Activated T-helper 1 cell treated with Interleukin-2 at 50 U/mL for 16 hours (primary cell): ENCODE measurements around the gene CACNA1E.

Experiments used
- DNase-seq: peaks from one replicate; pipeline ENCODE4 v3.0.0-alpha.2; 2020; ENCODE audit warnings: low read depth

The CACNA1E gene

GRCh38 chr1:181587870-181588438 lies 104.6 kb downstream of the CACNA1E start:
- no peak for DNase-seq

GRCh38 chr1:181588631-181589030 lies 105.3 kb downstream of the CACNA1E start:
- DNase-seq, result no peak

DNA sequence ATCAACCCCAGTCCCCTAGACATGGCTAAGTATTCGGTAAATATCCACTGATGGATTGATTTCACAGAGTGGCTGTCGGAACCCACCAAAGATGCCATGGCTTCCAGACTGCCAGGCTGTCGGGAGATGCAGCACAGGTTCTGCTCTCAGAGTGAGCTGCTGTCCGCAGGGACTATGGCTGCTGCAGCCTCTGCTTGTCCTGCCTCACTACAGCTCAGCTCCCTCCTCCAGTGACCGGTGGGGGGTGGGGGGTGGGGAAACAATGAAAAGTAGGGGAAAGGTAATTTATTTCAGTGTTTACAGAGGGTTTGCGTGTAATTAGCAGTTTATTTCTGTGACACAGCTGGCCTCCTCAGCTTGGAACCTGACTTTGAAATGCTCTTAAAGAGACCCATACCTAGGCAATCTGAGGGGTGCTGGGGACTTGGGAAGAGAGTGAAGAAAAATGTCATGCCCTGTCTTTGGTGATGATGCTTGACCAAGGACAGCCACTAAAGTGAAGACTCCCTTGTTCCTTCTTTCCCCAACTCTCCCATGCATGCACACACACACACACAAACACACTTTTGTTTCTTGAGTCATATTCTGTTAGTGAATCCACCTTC lies 109.0 kb downstream of the CACNA1E start:
- no peak for DNase-seq

GRCh38 chr1:181593042-181593441 lies 109.7 kb downstream of the CACNA1E start:
- DNase-seq, result no peak

DNA sequence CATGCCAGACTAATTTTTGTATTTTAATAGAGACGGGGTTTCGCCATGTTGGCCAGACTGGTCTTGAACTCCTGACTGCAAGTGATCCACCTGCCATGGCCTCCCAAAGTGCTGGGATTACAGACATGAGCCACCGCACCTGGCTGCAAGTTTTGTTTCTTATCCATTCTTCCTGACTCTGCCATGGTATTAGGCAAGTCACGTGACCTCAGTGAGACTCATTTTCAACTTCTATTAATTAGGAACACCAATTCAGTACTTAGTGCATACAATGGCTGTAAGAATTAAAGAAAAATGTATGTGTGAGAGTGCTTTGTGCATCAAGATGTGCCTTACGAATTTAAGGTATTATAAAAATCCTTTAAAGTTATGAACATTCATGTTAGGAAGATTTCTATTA lies 111.2 kb downstream of the CACNA1E start:
- no peak for DNase-seq

DNA sequence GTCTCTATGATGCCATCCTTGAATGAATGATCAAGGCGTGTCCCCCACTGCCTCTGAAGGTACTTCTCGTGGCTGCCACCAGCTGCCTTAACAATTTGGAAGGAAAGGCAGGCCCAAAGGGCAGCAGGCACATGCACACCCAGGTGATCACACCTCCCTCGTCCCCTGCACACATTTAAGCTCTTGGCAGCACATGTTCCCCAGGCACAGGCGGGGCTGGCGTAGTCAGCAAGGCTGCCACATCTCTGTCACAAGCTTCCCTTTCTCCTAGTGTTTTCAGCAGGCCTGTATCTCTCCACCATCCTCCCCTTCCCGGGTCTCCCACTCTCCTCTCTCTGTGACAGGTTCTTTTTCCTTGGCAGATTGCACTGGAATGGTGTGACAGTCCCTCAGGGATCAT lies 111.9 kb downstream of the CACNA1E start:
- DNase-seq, result no peak

DNA sequence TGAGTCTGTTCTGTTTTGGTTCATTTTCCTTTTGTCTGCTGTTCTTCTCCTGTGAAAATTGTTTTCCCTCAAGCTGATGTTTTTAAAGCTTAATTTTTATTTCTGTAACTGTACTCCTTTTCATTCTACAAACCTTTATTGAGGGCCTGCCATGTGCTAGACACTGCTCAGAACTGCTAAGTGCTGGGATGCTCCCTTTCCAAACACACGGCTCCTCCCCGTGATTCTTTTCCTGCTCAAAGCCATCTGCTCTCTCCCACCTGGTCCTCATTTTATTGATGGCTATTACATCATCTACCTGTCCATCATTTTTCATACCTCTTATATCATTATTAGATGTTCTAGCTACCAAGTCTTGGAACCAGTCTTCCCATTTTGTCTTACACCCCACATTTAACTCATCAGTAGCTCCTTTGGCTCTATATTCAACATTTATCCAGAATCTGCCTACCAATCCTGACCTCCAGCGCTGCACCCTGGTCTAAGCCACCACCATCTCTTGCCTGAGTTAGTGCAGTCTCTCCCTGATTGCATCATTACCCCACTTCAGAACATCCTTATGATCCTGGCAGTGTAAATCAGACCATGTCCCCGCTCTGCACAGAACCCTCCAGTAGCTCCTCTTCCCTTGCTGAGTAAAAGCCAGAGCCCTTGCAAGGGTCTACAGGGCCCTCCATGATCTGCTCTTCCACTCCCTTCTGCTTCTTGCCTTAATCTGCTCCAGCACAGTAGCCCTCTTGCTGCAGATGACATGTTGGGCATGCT lies 118.1 kb downstream of the CACNA1E start:
- DNase-seq, result no peak

- no peak for DNase-seq
Measured at GRCh38 chr1:181603735-181604410, 120.6 kb downstream of the CACNA1E start.

- no peak for DNase-seq
Measured at GRCh38 chr1:181604482-181605249, 121.3 kb downstream of the CACNA1E start.

- DNase-seq, result no peak
Measured at GRCh38 chr1:181607524-181607923, 124.2 kb downstream of the CACNA1E start.

DNA sequence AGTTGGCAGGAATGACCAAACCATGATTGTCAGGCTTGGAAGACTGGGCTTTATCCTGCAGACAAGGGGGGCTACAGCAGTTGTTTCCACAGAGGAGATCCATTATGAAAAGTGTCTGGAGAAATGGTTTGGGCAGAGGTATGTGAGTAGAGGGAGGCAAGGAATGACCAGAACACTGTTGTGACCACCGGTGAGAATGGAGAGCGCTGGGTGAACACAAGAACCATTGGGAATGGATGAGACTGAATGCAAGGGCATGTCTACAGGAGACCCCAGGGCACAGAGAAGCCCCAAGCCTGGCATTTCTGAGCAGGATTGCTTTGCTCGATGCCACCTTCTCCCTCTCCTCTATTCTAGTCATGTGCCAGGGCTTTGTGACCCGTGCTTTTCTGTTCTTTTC lies 125.1 kb downstream of the CACNA1E start:
- DNase-seq, result no peak

DNA sequence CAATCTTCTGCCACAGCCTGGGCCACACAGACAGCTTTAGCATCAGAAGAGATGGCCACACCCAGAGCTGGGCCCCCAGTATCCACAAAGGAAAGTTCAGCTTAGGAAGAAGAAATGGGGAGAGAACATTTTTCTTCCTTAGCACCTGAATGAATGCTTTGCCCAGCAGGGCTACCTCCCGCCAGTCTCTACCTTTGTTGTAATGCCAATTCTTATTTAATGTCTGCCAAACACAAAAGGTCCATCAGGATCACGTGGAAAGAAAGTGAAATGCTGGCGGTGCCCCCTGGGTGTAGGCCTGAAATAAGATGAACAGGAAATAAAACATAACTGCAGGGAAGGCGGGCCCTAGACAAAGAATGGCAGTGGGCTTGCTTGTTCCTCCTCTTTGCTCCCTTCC lies 125.6 kb downstream of the CACNA1E start:
- DNase-seq, result no peak

DNA sequence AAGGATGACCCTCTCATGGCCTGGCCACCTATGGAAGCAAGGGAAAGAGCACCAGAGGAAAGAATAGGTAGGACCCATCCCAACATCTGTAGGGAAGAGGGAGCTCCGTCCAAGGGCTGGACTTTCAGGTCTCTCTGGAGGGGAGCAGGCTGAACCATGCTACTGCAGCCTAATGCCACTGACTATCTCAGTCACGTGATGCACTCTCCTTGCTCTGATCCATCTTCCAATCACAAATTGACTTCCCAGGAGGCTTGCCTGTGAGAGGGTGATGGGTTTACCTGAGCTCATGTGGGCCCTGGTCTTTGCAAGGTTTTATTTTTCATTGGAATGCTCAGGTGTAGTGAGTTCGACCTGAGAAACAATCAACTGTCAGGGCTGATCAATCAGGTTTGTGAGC lies 128.8 kb downstream of the CACNA1E start:
- no peak for DNase-seq

DNA sequence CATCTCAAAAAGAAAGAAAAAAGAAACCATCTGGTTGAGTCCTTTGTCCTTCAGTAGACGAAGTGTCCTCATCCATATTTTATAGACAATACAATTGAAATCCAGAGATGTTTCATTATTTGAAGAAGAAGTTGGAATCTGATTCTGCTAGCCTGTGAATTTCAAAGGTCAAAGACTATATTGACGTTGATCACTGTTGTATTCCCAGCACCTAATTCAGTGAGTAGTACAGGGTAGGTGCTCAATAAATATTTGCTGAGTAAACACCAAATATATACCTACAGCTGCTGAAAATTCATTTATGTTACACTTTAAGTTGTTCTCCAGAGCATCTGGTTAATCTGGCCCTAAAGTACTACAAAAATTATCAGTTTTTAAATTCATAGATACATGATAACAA lies 135.2 kb downstream of the CACNA1E start:
- DNase-seq, result no peak

- DNase-seq, result no peak
Measured at GRCh38 chr1:181620183-181620582, 136.9 kb downstream of the CACNA1E start.

DNA sequence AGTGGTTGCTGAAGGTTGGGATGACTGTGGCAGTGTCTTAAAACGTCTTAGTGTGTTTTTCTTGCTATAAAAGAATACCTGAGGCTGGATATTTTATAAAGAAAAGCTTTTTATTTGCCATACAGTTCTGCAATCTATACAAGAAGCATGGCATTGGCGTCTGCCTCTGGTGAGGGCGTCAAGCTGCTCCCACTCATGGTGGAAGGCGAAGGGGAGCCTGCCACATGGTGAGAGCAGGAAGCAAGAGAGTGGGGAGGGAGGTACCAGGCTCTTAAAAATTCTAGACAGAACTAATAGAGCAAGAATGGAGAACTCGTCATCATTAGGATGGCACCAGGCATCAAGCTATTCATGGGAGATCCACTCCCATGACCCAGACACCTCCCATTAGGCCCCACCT lies 140.5 kb downstream of the CACNA1E start:
- DNase-seq, result no peak

- no peak for DNase-seq
Measured at GRCh38 chr1:181626279-181626938, 143.1 kb downstream of the CACNA1E start.

- DNase-seq, result no peak
Measured at GRCh38 chr1:181630398-181630797, 147.1 kb downstream of the CACNA1E start.

GRCh38 chr1:181630838-181631237 lies 147.5 kb downstream of the CACNA1E start:
- DNase-seq, result no peak

GRCh38 chr1:181632492-181632891 lies 149.2 kb downstream of the CACNA1E start:
- no peak for DNase-seq

DNA sequence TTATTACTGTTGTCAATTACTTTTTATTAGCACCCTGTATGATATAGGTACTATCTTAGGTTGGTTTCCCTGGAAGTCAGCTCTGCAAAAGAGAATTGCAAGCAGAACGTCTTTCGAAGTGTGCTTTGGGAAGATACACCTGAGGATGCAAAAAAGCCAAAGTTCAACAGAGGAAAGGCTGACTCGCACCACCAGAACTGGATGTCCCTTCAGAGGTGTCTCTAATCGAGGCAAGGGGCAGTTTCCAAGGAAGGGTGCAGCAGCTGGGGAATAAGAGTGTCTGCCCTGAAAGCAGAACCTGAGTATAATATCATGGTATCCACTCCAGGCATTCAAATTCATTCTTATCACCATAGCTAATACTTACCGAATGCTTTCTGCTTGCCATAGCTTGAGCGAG lies 149.6 kb downstream of the CACNA1E start:
- no peak for DNase-seq

DNA sequence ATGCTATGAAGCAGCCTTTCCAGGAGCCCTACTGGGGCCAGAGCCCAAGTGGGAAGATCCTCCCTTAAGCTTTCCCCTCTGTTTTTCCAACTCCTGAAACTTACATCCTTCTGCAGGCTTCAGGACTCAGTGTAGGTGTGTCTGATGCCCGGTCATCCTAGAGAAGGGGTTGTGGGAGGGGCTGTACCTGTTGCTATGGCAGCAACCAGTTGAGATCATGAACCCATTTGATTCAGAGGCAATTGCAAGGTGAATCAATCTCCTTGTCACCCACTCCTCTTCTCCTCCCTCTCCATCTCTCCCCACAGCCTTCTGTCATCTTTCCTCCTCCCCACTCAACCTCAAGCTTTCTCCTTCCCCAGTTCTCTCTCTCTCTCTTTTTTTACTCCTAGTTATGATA lies 151.8 kb downstream of the CACNA1E start:
- no peak for DNase-seq
